Heart left ventricle (tissue), 16 donors: ENCODE results near the gene TOP2B. TPM values are rescaled to one million over a fixed set of nuclear protein-coding genes. Genes with fewer than 3 reads are reported as not detected.

Experiments
- ATAC-seq, 4 donors: fragments of 200-7000 bp; cut with Tn5 transposase; one replicate each; pipeline ENCODE4 v1.9.1; 2020 to 2022; ENCODE audit warnings: moderate library complexity in 4 of 4, mild to moderate bottlenecking in 3 of 4, moderate number of reproducible peaks in 1 of 4
- DNase-seq, 5 donors: peaks; one replicate each; pipeline ENCODE4 v3.0.0-alpha.2; 2020
- H3K27ac ChIP-seq, 12 donors: fragments of 200-600 bp; sonication (generic) in 4 of 12; one replicate each; pipeline versions ENCODE4 v1.5.0 to v1.8.0; 2016 to 2022; ENCODE audit warnings: mild to moderate bottlenecking in 2 of 12
- H3K27me3 ChIP-seq, 9 donors: fragments of 200-600 bp; sonication (generic) in 2 of 9; one replicate each; pipeline versions ENCODE4 v1.5.1 to v1.8.0; 2016 to 2022; ENCODE audit warnings: mild to moderate bottlenecking in 3 of 9
- H3K36me3 ChIP-seq, 9 donors: fragments of 200-600 bp; sonication (generic) in 2 of 9; one replicate each; pipeline versions ENCODE4 v1.5.0 to v1.8.0; 2018 to 2022; ENCODE audit warnings: mild to moderate bottlenecking in 2 of 9
- H3K4me1 ChIP-seq, 12 donors: fragments of 200-600 bp; sonication (generic) in 4 of 12; one replicate each; pipeline versions ENCODE4 v1.5.0 to v1.8.0; 2016 to 2022; ENCODE audit warnings: mild to moderate bottlenecking in 3 of 12
- H3K4me3 ChIP-seq, 12 donors: fragments of 200-600 bp; sonication (generic) in 4 of 12; one replicate each; pipeline versions ENCODE4 v1.5.0 to v1.8.0; 2017 to 2022; ENCODE audit warnings: mild to moderate bottlenecking in 9 of 12, moderate library complexity in 4 of 12
- H3K9me3 ChIP-seq, 12 donors: fragments of 200-600 bp; sonication (generic) in 4 of 12; one replicate each; pipeline versions ENCODE4 v1.5.0 to v1.8.0; 2016 to 2022; ENCODE audit warnings: mild to moderate bottlenecking in 1 of 12
- CTCF ChIP-seq, 12 donors: fragments of 200-600 bp; sonication (generic) in 4 of 12; IDR thresholded peaks; one replicate each; pipeline versions ENCODE4 v1.5.0 to v1.8.0; 2018 to 2022; ENCODE audit warnings: antibody characterized with exemption in 12 of 12, mild to moderate bottlenecking in 5 of 12
- POLR2A ChIP-seq, 2 donors: fragments of 450-650 bp; IDR thresholded peaks; one replicate each; pipeline ENCODE4 v1.6.1; 2017; ENCODE audit warnings: antibody characterized with exemption in 2 of 2, mild to moderate bottlenecking in 2 of 2, moderate library complexity in 2 of 2
- WGBS, 4 donors: extraction: QIAGEN DNeasy Blood & Tissue Kit in 2 of 4; methylation state at CpG; one replicate each; pipeline versions ENCODE4 v1.1.5 to v1.1.7; 2013 to 2018; 5-methylcytosine and 5-hydroxymethylcytosine counted together
- intact Hi-C, 10 donors: fragments of 100-400 bp; cut with DNase I; formaldehyde crosslinking; loops; one replicate each; pipeline versions ENCODE4 v1.11.1 to v1.14.2; 2022
- polyA plus RNA-seq, 2 donors: library from polyadenylated mRNA; stranded (reverse); fragments of 200-250 nt; gene quantifications; one replicate each; pipeline ENCODE4 v1.2.3, GENCODE V29; 2013
- total RNA-seq, 9 donors: library from RNA; depleted of rRNA in 2 of 9; stranded (reverse); fragments of >200 nt in 2 of 9; fragmentation: NEBNext Ultra II Directional in 3 of 9; extraction: Animal tissue kit (Norgen Biotek cat#: 25700) in 3 of 9; gene quantifications; one replicate each; pipeline versions ENCODE4 v1.1.0 to v1.2.4, GENCODE V29; 2016 to 2023
- donor health status: ischemic (EF 13 %, LVEDD 7.1; RV severe dilation, severe dysfunction).
- donor health status: healthy with polysubstance abuse.
- donor health status: DM: no; HTN: yes; CAD: no.
- donor health status: DM: no; HTN: no; CAD: no.
- donor health status: ischemic (EF 25% LVEDD 6.9; RV normal size, moderate dysfunction).
- donor health status: ischemic (EF 25% LVEDD 5.7; RV mildly dilated, moderate dysfunction).
- donor health status: healthy.
- donor health status: DM: yes; HTN: yes; CAD: no.
- donor health status: ischemic (EF 35%, LVEDD 5.7; RV mildly dilated, moderate dysfunction).
- donor health status: nonischemic (EF 11% LVEDD 7.7; RV severe dilation, severe dysfunction).
- donor health status: DM: yes; HTN: yes; CAD: no.
- donor health status: PGD.
- donor health status: ischemic (EF 29% LVEDD 5.4; RV normal size, mild dysfunction).
- donor health status: nonischemic (EF 23%, LVEDD 6.1; RV moderate dilation, normal function).

TOP2B gene
- total and polyA plus RNA-seq, 11 donors: 33.1 to 124 (median 91.0) TPM

DNA sequence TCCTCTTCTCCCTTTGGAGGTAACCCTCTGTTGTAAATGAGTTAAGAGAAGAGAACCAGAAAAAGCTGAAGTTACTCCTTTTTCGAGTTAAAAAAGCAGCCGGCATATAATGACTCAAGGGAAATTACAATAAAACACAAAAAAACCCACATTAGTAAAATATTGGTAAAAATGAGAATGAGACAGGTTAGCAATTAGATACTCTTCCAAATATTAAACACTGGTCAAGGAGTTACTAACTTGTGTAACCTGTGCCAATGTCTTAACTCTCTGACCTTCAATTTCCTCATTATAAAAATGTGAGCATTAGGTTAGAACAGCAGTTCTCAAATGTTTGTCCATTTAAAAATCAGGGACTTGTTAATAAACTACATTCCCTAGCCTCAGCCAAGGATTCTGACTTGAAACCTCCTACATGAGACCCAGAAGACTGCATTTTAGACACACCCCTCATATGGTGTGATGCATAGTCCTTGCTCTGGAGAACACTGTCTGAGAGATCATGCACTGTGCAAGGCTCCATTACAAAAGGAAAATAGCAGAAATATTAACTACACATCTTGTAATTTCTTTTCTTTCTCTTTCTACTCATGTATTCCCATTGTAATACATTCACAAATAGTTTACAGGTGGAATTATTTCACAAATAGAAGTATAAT is 42.7 kb upstream of the TOP2B start:
- intact Hi-C loops: no loop called here
- no peak overlapping the region for H3K4me3 ChIP-seq
- 90 to 97% (median 92%) methylated on average over 2 of the region's 2 CpGs for WGBS, 4 donors
- no peaks in the 10 kb centered on the region for H3K36me3 ChIP-seq
- DNase-seq (no peak), ATAC-seq (no peak)
- no peaks in the 10 kb centered on the region for H3K9me3 ChIP-seq
- no peak overlapping the region for H3K27ac ChIP-seq
- no peaks in the 10 kb centered on the region for H3K4me1 ChIP-seq
- TF ChIP-seq CTCF (IDR thresholded peaks at IDR 0.05) (no peak), POLR2A (IDR thresholded peaks at IDR 0.05) (no peak)
- H3K27me3 ChIP-seq: no peaks in the 10 kb centered on the region

DNA sequence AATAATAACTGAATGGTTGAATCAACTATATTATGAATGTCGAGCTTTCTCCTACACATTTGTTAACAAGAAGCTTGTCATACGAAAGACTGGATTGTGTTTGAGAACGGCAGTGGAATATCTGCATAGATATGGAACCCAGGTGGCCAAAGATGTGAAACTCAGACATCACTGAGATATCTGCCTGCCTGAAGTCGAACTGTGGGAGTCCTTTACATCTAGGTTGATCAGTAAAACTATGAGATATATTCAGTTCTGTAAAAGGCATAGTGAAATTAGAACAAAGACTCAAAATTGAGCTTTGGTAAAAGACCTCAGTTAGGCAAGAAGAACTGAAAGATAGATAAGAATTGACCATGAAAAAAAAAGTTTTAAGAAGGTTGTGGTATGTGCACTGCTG is 41.5 kb upstream of the TOP2B start:
- WGBS, 4 donors: 59 to 71% (median 64%) methylated on average over 4 of the region's 4 CpGs
- ATAC-seq: no peak
- intact Hi-C loops: no loop called here
- TF ChIP-seq POLR2A (IDR thresholded peaks at IDR 0.05) (no peak), CTCF (IDR thresholded peaks at IDR 0.05) (no peak)
- Histone ChIP-seq H3K36me3 (no peaks in the 10 kb centered on the region), H3K27me3 (no peaks in the 10 kb centered on the region), H3K9me3 (no peaks in the 10 kb centered on the region), H3K4me3 (no peak overlapping the region), H3K4me1 (no peaks in the 10 kb centered on the region), H3K27ac (no peak overlapping the region)
- DNase-seq: no peak

- intact Hi-C loops: no loop called here
- Histone ChIP-seq H3K27me3 (no peaks in the 10 kb centered on the region), H3K27ac (no peak overlapping the region), H3K4me1 (no peaks in the 10 kb centered on the region), H3K9me3 (no peaks in the 10 kb centered on the region), H3K4me3 (no peak overlapping the region), H3K36me3 (no peaks in the 10 kb centered on the region)
- no peak for ATAC-seq
- 62 to 71% (median 67%) methylated on average over 1 of the region's 1 CpG for WGBS, 4 donors
- no peak for DNase-seq
- TF ChIP-seq POLR2A (IDR thresholded peaks at IDR 0.05): no peak
Observed at GRCh38 chr3:25697553-25697952, 32.8 kb upstream of the TOP2B start.

DNA sequence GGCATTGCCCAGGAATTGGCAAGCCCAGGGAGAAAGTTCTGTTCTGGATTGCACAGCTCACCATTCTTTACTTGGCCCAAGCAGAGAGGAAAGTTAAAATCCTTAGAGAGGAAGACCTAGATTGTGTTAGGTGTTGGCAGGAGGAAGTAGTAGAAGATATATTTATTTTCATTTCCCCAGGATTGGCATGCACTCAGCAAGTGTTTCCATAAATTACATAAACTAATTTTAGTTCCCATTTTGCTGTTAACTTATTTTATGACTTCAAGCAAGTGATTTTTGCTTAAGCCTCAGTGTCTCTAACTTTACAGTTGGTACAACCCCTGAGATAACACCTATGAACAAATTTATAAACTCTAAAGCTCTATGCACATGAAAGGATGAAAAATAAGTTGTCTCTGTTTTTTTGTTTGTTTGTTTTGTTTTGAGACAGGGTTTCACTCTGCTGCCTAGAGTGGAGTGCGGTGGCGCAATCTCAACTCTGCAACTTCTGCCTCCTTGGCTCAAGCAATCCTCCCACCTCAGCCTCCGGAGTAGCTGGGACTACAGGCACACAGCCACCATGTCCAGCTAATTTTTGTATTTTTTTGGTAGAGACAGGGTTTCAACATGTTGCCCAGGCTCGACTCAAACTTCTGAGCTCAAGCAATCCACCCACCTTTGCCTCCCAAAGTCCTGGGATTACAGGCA is 31.2 kb upstream of the TOP2B start:
- TF ChIP-seq POLR2A (IDR thresholded peaks at IDR 0.05) (no peak), CTCF (IDR thresholded peaks at IDR 0.05) (no peak)
- H3K4me3 ChIP-seq: no peak overlapping the region
- ATAC-seq (no peak), DNase-seq (no peak)
- H3K4me1 ChIP-seq: no peaks in the 10 kb centered on the region
- no peaks in the 10 kb centered on the region for H3K9me3 ChIP-seq
- WGBS, 4 donors: 86 to 89% (median 89%) methylated on average over 4 of the region's 4 CpGs
- intact Hi-C loops: no loop called here
- no peak overlapping the region for H3K27ac ChIP-seq
- no peaks in the 10 kb centered on the region for H3K36me3 ChIP-seq
- no peaks in the 10 kb centered on the region for H3K27me3 ChIP-seq
